PFSK-1 (cell line): ENCODE measurements around the gene UNC5CL.

Experiments
- POLR2AphosphoS5 ChIP-seq: IDR thresholded peaks from 2 replicates; pipeline ENCODE4 v1.6.1; 2012; ENCODE audit warnings: low read depth, mild to moderate bottlenecking, control low read depth, low read length, moderate library complexity
- REST ChIP-seq, 2 experiments: IDR thresholded peaks; 2 replicates each; pipeline versions ENCODE4 v1.6.1 to v1.8.0; 2011 to 2012; ENCODE audit warnings: low read depth in 2 of 2, low read length in 2 of 2, control low read depth in 1 of 2, inconsistent platforms in 1 of 2, mild to moderate bottlenecking in 1 of 2, moderate library complexity in 1 of 2; ENCODE audit not compliant: insufficient read depth in 1 of 2
- SIN3A ChIP-seq: IDR thresholded peaks from 2 replicates; pipeline ENCODE4 v1.6.1; 2012; ENCODE audit warnings: mild to moderate bottlenecking, low read length, moderate library complexity, borderline replicate concordance; ENCODE audit not compliant: insufficient read depth
- TAF1 ChIP-seq: IDR thresholded peaks from 2 replicates; pipeline ENCODE4 v1.6.1; 2012; ENCODE audit warnings: low read length, control low read depth, borderline replicate concordance; ENCODE audit not compliant: insufficient read depth

GRCh38 chr6:41028561-41029412 is 10.2 kb downstream of the UNC5CL start:
- TF ChIP-seq REST (IDR thresholded peaks at IDR 0.05; ENCODE audit: insufficient read depth in 1 of 2, low read depth in 2 of 2, low read length in 2 of 2) (no peak), TAF1 (no peak), POLR2AphosphoS5 (no peak), SIN3A (no peak)
